Measurements from ENCODE around the gene ATP5ME.

Gene ATP5ME

DNA sequence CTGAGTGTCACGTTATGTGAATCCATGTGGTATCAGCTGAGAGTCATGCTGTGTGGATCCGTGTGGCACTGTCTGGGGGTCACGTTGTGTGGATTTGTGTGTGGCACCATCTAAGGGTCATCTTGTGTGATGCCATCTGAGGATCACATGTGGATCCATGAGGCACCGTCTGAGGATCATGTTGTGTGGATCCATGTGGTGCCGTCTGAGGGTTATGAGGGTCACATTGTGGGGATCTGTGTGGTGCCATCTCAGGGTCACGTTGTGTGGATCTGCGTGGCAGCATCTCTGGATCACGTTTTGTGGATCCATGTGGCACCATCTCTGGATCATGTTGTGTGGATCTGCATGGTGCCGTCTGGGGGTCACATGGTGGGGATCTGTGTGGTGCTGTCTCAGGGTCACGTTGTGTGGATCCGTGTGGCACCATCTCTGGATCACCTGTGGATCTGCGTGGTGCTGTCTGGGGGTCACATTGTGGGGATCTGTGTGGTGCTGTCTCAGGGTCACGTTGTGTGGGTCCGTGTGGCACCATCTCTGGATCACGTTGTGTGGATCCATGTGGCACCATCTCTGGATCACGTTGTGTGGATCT, 41.8 kb downstream of the ATP5ME start:
- in situ Hi-C loops (cut with MboI; ENCODE audit: low pct_unique_long_range_greater_than_20kb, low sequenced_read_pairs, unreplicated experiment) = no loop called here
- DNase-seq (ENCODE audit: low spot score) = no peak
- no peak for TF ChIP-seq CTCF (IDR thresholded peaks at IDR 0.05; ENCODE audit: extremely low read depth, insufficient read depth, missing control alignments)

- no peak for TF ChIP-seq CTCF (IDR thresholded peaks at IDR 0.05; ENCODE audit: extremely low read depth, insufficient read depth, missing control alignments)
- in situ Hi-C loops (cut with MboI; ENCODE audit: low pct_unique_long_range_greater_than_20kb, low sequenced_read_pairs, unreplicated experiment) = no loop called here
- DNase-seq (ENCODE audit: low spot score) = no peak
Measured at GRCh38 chr4:630656-631055, 43.4 kb downstream of the ATP5ME start.

DNA sequence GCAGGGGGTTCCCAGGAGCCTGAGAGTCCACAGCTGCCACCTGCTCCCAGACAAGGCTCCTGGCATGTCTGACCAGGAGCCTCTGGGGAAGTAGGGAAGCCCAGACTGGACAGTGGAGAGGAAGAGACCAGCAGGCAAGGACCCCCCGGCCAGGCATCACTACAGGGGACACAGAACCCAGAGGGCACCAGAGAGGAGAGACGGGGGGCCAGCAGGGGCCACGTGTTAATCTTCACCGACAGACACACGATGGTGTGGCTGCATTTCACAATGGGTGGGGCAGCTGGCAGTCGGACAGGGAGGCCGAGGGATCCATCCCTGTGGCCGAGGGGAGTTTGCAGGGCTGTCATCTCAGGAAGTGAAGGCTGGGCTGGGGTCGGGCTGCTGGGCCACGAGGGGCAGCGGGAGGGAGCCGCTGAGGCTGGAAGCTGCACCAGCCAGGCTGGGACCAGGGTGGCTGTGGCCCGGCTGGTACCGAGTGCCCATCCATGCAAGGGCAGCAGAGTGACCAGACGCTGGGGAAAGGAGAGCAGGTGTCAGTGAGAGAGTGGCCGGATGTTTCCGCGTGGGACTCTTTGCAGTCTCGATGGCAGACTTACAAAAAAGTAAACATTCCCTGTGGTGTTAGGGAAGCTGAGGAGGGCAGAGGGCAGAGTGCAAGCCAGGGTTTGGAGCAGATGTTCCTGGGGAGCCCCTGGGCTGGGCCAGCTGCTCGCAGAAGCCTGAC, 44.0 kb downstream of the ATP5ME start:
- DNase-seq (ENCODE audit: low spot score) = no peak
- in situ Hi-C loops (cut with MboI; ENCODE audit: low pct_unique_long_range_greater_than_20kb, low sequenced_read_pairs, unreplicated experiment) = no loop called here
- no peak for TF ChIP-seq CTCF (IDR thresholded peaks at IDR 0.05; ENCODE audit: extremely low read depth, insufficient read depth, missing control alignments)

- in situ Hi-C loops (cut with MboI; ENCODE audit: low pct_unique_long_range_greater_than_20kb, low sequenced_read_pairs, unreplicated experiment) = no loop called here
- DNase-seq (ENCODE audit: low spot score) = no peak
- TF ChIP-seq CTCF (IDR thresholded peaks at IDR 0.05; ENCODE audit: extremely low read depth, insufficient read depth, missing control alignments) = no peak
Measured at GRCh38 chr4:629636-629914, 44.5 kb downstream of the ATP5ME start.

DNA sequence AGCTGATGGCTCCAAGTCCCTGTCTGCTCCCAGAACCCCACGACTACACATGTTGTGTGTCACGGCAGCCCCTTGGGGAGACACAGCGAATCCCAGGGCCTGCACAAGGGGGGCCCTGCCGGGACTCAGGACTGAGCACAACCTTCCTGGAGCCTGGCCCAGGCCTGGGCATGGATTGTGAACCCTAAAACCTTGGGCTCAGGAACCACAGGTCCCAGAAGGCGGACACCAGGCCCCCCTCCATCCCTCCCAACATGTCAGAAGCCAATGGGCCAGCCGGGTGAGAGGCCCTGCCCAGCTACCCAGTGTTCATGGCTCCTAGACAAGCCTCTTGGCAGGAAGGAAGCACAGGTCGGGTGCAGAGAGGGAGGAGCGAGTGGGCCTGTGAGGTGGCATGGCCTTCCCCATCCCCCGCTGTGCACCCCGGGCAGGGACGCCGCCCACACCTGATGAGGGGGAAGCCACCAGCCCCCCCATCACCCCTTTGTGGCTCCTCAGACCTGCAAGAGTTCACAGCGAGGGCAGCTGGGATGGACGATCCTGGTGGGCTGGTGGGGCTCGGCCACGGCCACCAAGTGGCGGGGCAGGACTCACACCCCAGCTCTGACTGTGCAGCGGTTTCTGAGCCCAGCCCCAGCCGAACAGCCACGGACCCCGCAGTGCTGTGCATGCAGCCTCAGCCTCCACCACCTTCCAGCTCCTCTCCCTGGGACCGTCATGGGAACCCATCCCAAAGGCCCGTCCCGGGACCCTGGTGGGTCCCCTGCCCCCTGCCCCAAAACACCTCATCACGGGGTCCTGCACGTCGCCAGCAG, 45.0 kb downstream of the ATP5ME start:
- DNase-seq (ENCODE audit: low spot score) = no peak
- in situ Hi-C loops (cut with MboI; ENCODE audit: low pct_unique_long_range_greater_than_20kb, low sequenced_read_pairs, unreplicated experiment) = no loop called here
- TF ChIP-seq CTCF (IDR thresholded peaks at IDR 0.05; ENCODE audit: extremely low read depth, insufficient read depth, missing control alignments) = no peak

DNA sequence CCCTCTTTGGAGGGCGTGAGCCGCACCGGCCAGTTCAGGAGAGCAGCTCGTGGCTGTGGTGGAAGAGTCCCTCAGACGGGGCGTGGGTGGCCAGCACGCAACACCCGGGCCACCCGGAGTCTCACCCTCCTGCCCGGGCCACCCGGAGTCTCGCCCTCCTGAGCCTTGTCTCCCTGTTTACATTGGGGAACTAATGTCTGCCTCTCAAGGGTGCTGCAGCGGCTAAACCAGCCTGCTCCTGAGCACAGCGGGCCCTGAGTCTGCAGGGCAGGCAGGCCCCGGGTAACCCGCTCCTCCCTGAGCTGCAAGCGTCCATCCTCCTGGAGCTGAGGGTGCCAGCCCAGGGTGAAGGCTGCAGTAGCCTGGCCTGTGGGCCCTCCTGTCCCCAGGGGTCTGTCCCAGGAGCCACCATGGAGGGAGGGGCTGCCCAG, 45.8 kb downstream of the ATP5ME start:
- in situ Hi-C loops (cut with MboI; ENCODE audit: low pct_unique_long_range_greater_than_20kb, low sequenced_read_pairs, unreplicated experiment) = no loop called here

More for the DNA sequence above, 45.8 kb downstream of the ATP5ME start:
- no peak for DNase-seq (ENCODE audit: low spot score)
- TF ChIP-seq CTCF (IDR thresholded peaks at IDR 0.05; ENCODE audit: extremely low read depth, insufficient read depth, missing control alignments) = no peak

All from GM13977 (cell line).